ENCODE data around the gene HEATR1. TPM values are rescaled to one million over a fixed set of nuclear protein-coding genes. Genes with fewer than 3 reads are reported as not detected.

Gene HEATR1
- total RNA-seq, 1 donor = 39.4 TPM

GRCh38 chr1:236501093-236501492 is 103.2 kb downstream of the HEATR1 start:
- H4K20me1 ChIP-seq (ENCODE audit: insufficient read depth, low read length) = no peaks in the 10 kb centered on the region
- TF ChIP-seq CTCF (IDR thresholded peaks at IDR 0.05; ENCODE audit: extremely low read depth, low read depth, low read length) = no peak
- no peak for DNase-seq (ENCODE audit: insufficient read length, low spot score, missing footprints)
- H3K27me3 ChIP-seq (ENCODE audit: insufficient read depth, low read length) = peaks cover 4% of the 10 kb centered on the region
- H2AFZ ChIP-seq (ENCODE audit: low read length) = no peak overlapping the region
- H3K27ac ChIP-seq (ENCODE audit: low read depth, low read length) = no peak overlapping the region
- H3K79me2 ChIP-seq (ENCODE audit: insufficient read depth, low read length) = no peaks in the 10 kb centered on the region
- H3K4me1 ChIP-seq (ENCODE audit: insufficient read depth, low read length) = peaks cover 12% of the 10 kb centered on the region
- no peaks in the 10 kb centered on the region for H3K9me3 ChIP-seq (ENCODE audit: low read depth, low read length)
- H3K4me3 ChIP-seq (ENCODE audit: insufficient read depth, low read length) = no peak overlapping the region
- no peak overlapping the region for H3K4me2 ChIP-seq (ENCODE audit: insufficient read depth, low read length)
- no peaks in the 10 kb centered on the region for H3K36me3 ChIP-seq (ENCODE audit: insufficient read depth, low read length)

Other genes with a start within 250 kb of the HEATR1 start
- 1.4 and 2.7 TPM in 2 replicates for gene EDARADD, start 210.2 kb downstream of the HEATR1 start, total RNA-seq
- gene LGALS8, start 80.5 kb downstream of the HEATR1 start, total RNA-seq = 79.6 and 86.9 TPM in 2 replicates
- not detected in 2 replicates for gene ACTN2, start 82.0 kb upstream of the HEATR1 start, total RNA-seq
- gene MTR, start 190.8 kb upstream of the HEATR1 start, total RNA-seq = 28.6 and 30.0 TPM in 2 replicates